HepG2 (cell line): ENCODE measurements around the gene MRM2. TPM values are rescaled to one million over a fixed set of nuclear protein-coding genes. Genes with fewer than 3 reads are reported as not detected.

ENCODE experiments used
- ATAC-seq: fragments of 200-7000 bp; cut with Tn5 transposase; 3 replicates; pipeline ENCODE4 v1.9.1; 2020; ENCODE audit warnings: mild to moderate bottlenecking, moderate library complexity
- BruUV-seq: library from RNA; stranded (reverse); fragments of 400-500 nt; replicated peaks from 2 replicates; lab custom pipeline; 2021; lab: Mats Ljungman, UMichigan
- CTCF ChIA-PET: fragments of 300-600 bp; formaldehyde crosslinking; extraction: SDS; loops from one replicate; lab custom pipeline; 2021; ENCODE audit warnings: low total read pairs, inconsistent platforms, low intra/inter-chr PET ratio; lab: Yijun Ruan, JAX
- POLR2A ChIA-PET: fragments of 350-600 bp; sonication (Branson Sonifier 250); formaldehyde crosslinking; loops from one replicate; lab custom pipeline; 2020; ENCODE audit warnings: antibody characterized with exemption, inconsistent platforms; lab: Yijun Ruan, JAX
- DNase-seq: peaks from one replicate; pipeline ENCODE4 v3.0.0-alpha.2; 2015; ENCODE audit warnings: low spot score
- FAIRE-seq: peaks from 3 replicates; lab custom pipeline; 2011; peaks lifted over from hg19 to GRCh38; lab: Jason Lieb, UNC
- H2AFZ ChIP-seq: one replicate; pipeline ENCODE4 v1.6.1; 2011; ENCODE audit warnings: low read length, inconsistent platforms
- H3K27ac ChIP-seq: fragments of 300-600 bp; 3 replicates; pipeline ENCODE4 v1.8.0; 2011; ENCODE audit warnings: mixed run types, mild to moderate bottlenecking, mixed read lengths, low read length, inconsistent platforms; ENCODE audit not compliant: insufficient read depth; ENCODE audit errors: extremely low read length
- H3K27me3 ChIP-seq, 2 experiments: fragments of 200-600 bp in 1 of 2; 2 replicates in 1 of 2; 3 replicates in 1 of 2; pipeline versions ENCODE4 v1.6.0 to v1.8.0; 2011; ENCODE audit warnings: low read length in 2 of 2, mild to moderate bottlenecking in 2 of 2, moderate library complexity in 2 of 2, inconsistent platforms in 1 of 2; ENCODE audit not compliant: insufficient read depth in 2 of 2, control insufficient read depth in 1 of 2
- H3K36me3 ChIP-seq, 2 experiments: fragments of 200-600 bp in 1 of 2; replicated peaks in 1 of 2; 2 replicates in 1 of 2; 3 replicates in 1 of 2; pipeline versions ENCODE4 v1.5.1 to v1.8.0; 2011; ENCODE audit warnings: low read length in 2 of 2, inconsistent platforms in 1 of 2; ENCODE audit not compliant: insufficient read depth in 2 of 2, control insufficient read depth in 1 of 2
- H3K4me1 ChIP-seq: 2 replicates; pipeline ENCODE4 v1.5.1; 2012; ENCODE audit warnings: low read length, inconsistent platforms; ENCODE audit not compliant: insufficient read depth
- H3K4me2 ChIP-seq: 2 replicates; pipeline ENCODE4 v1.6.0; 2011; ENCODE audit warnings: low read depth, low read length, inconsistent platforms
- H3K4me3 ChIP-seq, 3 experiments: fragments of 200-600 bp in 1 of 3; sonication (generic), shearing (Covaris generic) in 1 of 3; replicated peaks in 1 of 3; 2 replicates each; pipeline ENCODE4 v1.5.1; 2011 to 2016; ENCODE audit warnings: low read length in 3 of 3, inconsistent platforms in 2 of 3, low read depth in 2 of 3, mild to moderate bottlenecking in 2 of 3, control low read depth in 1 of 3, mixed read lengths in 1 of 3; ENCODE audit not compliant: insufficient read depth in 1 of 3
- H3K79me2 ChIP-seq: one replicate; pipeline ENCODE4 v1.6.1; 2011; ENCODE audit warnings: low read length, inconsistent platforms; ENCODE audit not compliant: insufficient read depth
- H3K9ac ChIP-seq: 2 replicates; pipeline ENCODE4 v1.6.0; 2011; ENCODE audit warnings: mild to moderate bottlenecking, low read depth, low read length, inconsistent platforms; ENCODE audit not compliant: insufficient read depth
- H3K9me3 ChIP-seq: 2 replicates; pipeline ENCODE4 v1.5.1; 2012; ENCODE audit warnings: mild to moderate bottlenecking, low read length
- H4K20me1 ChIP-seq: 2 replicates; pipeline ENCODE4 v1.6.0; 2011; ENCODE audit warnings: inconsistent platforms, mild to moderate bottlenecking, low read length, moderate library complexity; ENCODE audit not compliant: insufficient read depth
- CREM ChIP-seq, 2 experiments: sonication (generic) in 1 of 2; formaldehyde crosslinking in 1 of 2; IDR thresholded peaks; 2 replicates each; pipeline versions ENCODE4 v1.4.0 to v1.6.1; 2016 to 2020; ENCODE audit warnings: antibody characterized with exemption in 1 of 2, mild to moderate bottlenecking in 1 of 2, missing genetic modification reagents in 1 of 2
- FOSL2 ChIP-seq: sonication (generic); formaldehyde crosslinking; IDR thresholded peaks from 2 replicates; pipeline ENCODE4 v1.4.0; 2020; ENCODE audit warnings: missing genetic modification reagents
- HOXA9 ChIP-seq: sonication (generic); formaldehyde crosslinking; IDR thresholded peaks from 2 replicates; pipeline ENCODE4 v1.8.1; 2022; ENCODE audit warnings: missing genetic modification reagents, mild to moderate bottlenecking, moderate library complexity, borderline replicate concordance
- NFIC ChIP-seq: IDR thresholded peaks from 2 replicates; pipeline ENCODE4 v1.6.1; 2012; ENCODE audit warnings: mild to moderate bottlenecking, low read length, inconsistent platforms
- NFYB ChIP-seq: sonication (generic); formaldehyde crosslinking; IDR thresholded peaks from 2 replicates; pipeline ENCODE4 v1.4.0; 2020; ENCODE audit warnings: missing genetic modification reagents
- NR1H2 ChIP-seq: sonication (generic); formaldehyde crosslinking; IDR thresholded peaks from 2 replicates; pipeline ENCODE4 v1.8.1; 2022; ENCODE audit warnings: low read depth, missing genetic modification reagents, borderline replicate concordance
- NR2F6 ChIP-seq, 2 experiments: IDR thresholded peaks; 2 replicates each; pipeline ENCODE4 v1.6.1; 2016; ENCODE audit warnings: antibody characterized with exemption in 1 of 2, mild to moderate bottlenecking in 1 of 2
- RBM22 ChIP-seq: fragments of 200-400 bp; formaldehyde crosslinking; optimal IDR thresholded peaks from 2 replicates; pipeline ENCODE3; 2017; ENCODE audit warnings: mild to moderate bottlenecking, low read length, moderate library complexity
- SALL2 ChIP-seq: sonication (generic); formaldehyde crosslinking; IDR thresholded peaks from 2 replicates; pipeline ENCODE4 v1.8.1; 2023; ENCODE audit warnings: mild to moderate bottlenecking, missing genetic modification reagents, inconsistent platforms
- ZFP37 ChIP-seq: sonication (generic); formaldehyde crosslinking; IDR thresholded peaks from 2 replicates; pipeline ENCODE4 v1.4.0; 2020; ENCODE audit warnings: missing genetic modification reagents, borderline replicate concordance
- ZIK1 ChIP-seq: sonication (generic); formaldehyde crosslinking; IDR thresholded peaks from 2 replicates; pipeline ENCODE4 v1.5.0; 2020; ENCODE audit warnings: mild to moderate bottlenecking, low read depth, missing genetic modification reagents, borderline replicate concordance
- ZNF256 ChIP-seq: sonication (generic); formaldehyde crosslinking; conservative IDR thresholded peaks from 2 replicates; pipeline ENCODE4 v1.4.0; 2020; ENCODE audit warnings: missing genetic modification reagents
- ZNF468 ChIP-seq: sonication (generic); formaldehyde crosslinking; IDR thresholded peaks from 2 replicates; pipeline ENCODE4 v1.8.0; 2022; ENCODE audit warnings: mild to moderate bottlenecking, moderate library complexity, missing genetic modification reagents
- ZNF766 ChIP-seq: sonication (generic); formaldehyde crosslinking; IDR thresholded peaks from 2 replicates; pipeline ENCODE4 v1.5.0; 2020; ENCODE audit warnings: missing genetic modification reagents, borderline replicate concordance
- ZNF781 ChIP-seq: sonication (generic); formaldehyde crosslinking; IDR thresholded peaks from 2 replicates; pipeline ENCODE4 v1.5.1; 2020; ENCODE audit warnings: borderline replicate concordance, mild to moderate bottlenecking, missing genetic modification reagents; ENCODE audit errors: not compliant biosample characterization
- WGBS: methylation state at CpG from one replicate; pipeline ENCODE4 v1.1.6; 2017; ENCODE audit warnings: low lambda C conversion rate; 5-methylcytosine and 5-hydroxymethylcytosine counted together
- in situ Hi-C: cut with HindIII; loops from 2 replicates; pipeline ENCODE4 v1.10.0; 2017; ENCODE audit warnings: low pct_unique_long_range_greater_than_20kb; ENCODE audit not compliant: extremely low pct_ligation_motif_present
- intact Hi-C: fragments of 100-400 bp; cut with micrococcal nuclease; formaldehyde crosslinking; loops from one replicate; pipeline ENCODE4 v1.10.0; 2022; ENCODE audit not compliant: unreplicated experiment
- polyA plus RNA-seq, 8 experiments: library from polyadenylated mRNA; depleted of rRNA in 3 of 8; stranded (reverse) in 7 of 8; unstranded in 1 of 8; fragments of >200 nt; fragmentation: Illumina TruSeq in 4 of 8; extraction: Trizol in 4 of 8; gene quantifications; 2 replicates each; pipeline versions ENCODE4 v1.2.1 to v1.2.3, GENCODE V29; 2011 to 2016; ENCODE audit warnings: low read depth in 4 of 8, missing spikeins in 1 of 8, mixed read lengths in 1 of 8; ENCODE audit not compliant: insufficient read depth in 1 of 8
- total RNA-seq, 5 experiments: library from RNA; depleted of rRNA; stranded (reverse); fragments of >200 nt; fragmentation: Illumina TruSeq; extraction: Trizol; gene quantifications; 2 replicates each; pipeline ENCODE4 v1.2.3, GENCODE V29; 2016; ENCODE audit warnings: low read depth in 1 of 5
- TF ChIP-seq, protein P1 (sequence below): sonication (generic); formaldehyde crosslinking; IDR thresholded peaks from 2 replicates; pipeline ENCODE4 v1.4.0; 2020; ENCODE audit warnings: missing genetic modification reagents
- TF ChIP-seq, protein P2 (sequence below): sonication (generic); formaldehyde crosslinking; IDR thresholded peaks from 2 replicates; pipeline ENCODE4 v1.4.0; 2020; ENCODE audit warnings: missing genetic modification reagents, low read depth, mild to moderate bottlenecking, borderline replicate concordance

MRM2 gene
- total and polyA plus RNA-seq, 2 of the 13 experiments (the other 11 are each of a cell fraction or from before 2014, with no cell fraction given), result 13.2 to 34.2 TPM

DNA sequence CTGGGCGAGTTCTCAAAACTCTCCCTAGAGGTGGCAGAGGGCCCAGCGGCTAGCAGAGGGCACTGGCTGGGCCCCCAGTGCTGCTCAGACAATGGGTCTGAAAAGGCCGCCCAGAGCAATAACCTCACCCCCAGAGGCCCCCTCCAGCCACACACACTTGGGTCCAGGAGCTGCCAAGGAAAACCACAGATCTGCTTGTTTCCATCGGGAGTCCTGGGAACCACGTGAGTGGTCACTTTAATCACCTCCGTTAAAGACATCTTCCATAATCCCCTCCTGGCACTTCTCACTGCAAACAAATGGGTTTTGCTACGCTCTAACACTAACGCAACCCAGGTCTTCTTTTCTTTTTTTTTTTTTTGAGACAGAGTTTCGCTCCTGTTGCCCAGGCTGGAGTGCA lies 30.0 kb upstream of the MRM2 start:
- no peak overlapping the region for H3K4me3 ChIP-seq
- WGBS, result 94% methylated on average over 7 of the region's 9 CpGs
- H3K27ac ChIP-seq, result no peak overlapping the region
- no peak for ATAC-seq
- no TSS peak for BruUV-seq
- POLR2A ChIA-PET, result no interaction called here
- TF ChIP-seq ZNF781 (CRISPR knock-in tag) (no peak), ZFP37 (CRISPR knock-in tag) (no peak), ZNF468 (CRISPR knock-in tag) (no peak), ZIK1 (CRISPR knock-in tag) (no peak), SALL2 (CRISPR knock-in tag) (no peak), NR2F6 (IDR thresholded peaks at IDR 0.05) (no peak), NR2F6 (CRISPR knock-in tag; IDR thresholded peaks at IDR 0.05) (no peak), NFIC (no peak), FOSL2 (CRISPR knock-in tag) (no peak), RBM22 (no peak), CREM (IDR thresholded peaks at IDR 0.05) (no peak), CREM (CRISPR knock-in tag; IDR thresholded peaks at IDR 0.05) (no peak), ZNF256 (no peak), NR1H2 (no peak), ZNF766 (CRISPR knock-in tag) (no peak), NFYB (no peak), HOXA9 (CRISPR knock-in tag) (no peak)
- TF ChIP-seq, protein P1, sequence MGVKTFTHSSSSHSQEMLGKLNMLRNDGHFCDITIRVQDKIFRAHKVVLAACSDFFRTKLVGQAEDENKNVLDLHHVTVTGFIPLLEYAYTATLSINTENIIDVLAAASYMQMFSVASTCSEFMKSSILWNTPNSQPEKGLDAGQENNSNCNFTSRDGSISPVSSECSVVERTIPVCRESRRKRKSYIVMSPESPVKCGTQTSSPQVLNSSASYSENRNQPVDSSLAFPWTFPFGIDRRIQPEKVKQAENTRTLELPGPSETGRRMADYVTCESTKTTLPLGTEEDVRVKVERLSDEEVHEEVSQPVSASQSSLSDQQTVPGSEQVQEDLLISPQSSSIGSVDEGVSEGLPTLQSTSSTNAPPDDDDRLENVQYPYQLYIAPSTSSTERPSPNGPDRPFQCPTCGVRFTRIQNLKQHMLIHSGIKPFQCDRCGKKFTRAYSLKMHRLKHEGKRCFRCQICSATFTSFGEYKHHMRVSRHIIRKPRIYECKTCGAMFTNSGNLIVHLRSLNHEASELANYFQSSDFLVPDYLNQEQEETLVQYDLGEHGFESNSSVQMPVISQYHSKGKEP (CRISPR knock-in tag), result no peak
- TF ChIP-seq, protein P2, sequence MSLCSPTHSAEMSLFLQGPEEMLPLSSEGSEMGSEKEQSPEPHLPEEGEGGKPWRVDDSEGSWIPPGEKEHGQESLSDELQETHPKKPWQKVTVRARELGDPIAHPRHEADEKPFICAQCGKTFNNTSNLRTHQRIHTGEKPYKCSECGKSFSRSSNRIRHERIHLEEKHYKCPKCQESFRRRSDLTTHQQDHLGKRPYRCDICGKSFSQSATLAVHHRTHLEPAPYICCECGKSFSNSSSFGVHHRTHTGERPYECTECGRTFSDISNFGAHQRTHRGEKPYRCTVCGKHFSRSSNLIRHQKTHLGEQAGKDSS (CRISPR knock-in tag), result no peak
- CTCF ChIA-PET, result no interaction called here
- no peak overlapping the region for H3K9ac ChIP-seq
- no peaks in the 10 kb centered on the region for H3K9me3 ChIP-seq
- FAIRE-seq, result no peak
- H2AFZ ChIP-seq, result no peak overlapping the region
- H3K79me2 ChIP-seq, result no peaks in the 10 kb centered on the region
- H3K4me2 ChIP-seq, result no peak overlapping the region
- in situ Hi-C loops (no loop called here), intact Hi-C loops (no loop called here)
- H3K27me3 ChIP-seq, result no peaks in the 10 kb centered on the region
- DNase-seq, result no peak
- no peaks in the 10 kb centered on the region for H4K20me1 ChIP-seq
- peaks cover 11 to 31% of the 10 kb centered on the region in 2 experiments; a peak in 4 of 5 replicates for H3K36me3 ChIP-seq
- H3K4me1 ChIP-seq, result peaks cover 34% of the 10 kb centered on the region
